HepG2 (cell line): ENCODE data around the gene GARIN3. TPM values are rescaled to one million over a fixed set of nuclear protein-coding genes. Genes with fewer than 3 reads are reported as not detected.
A peak's percentile ranks its signal among the peaks of the same experiment; 100 is the strongest.

Experiments
- ATAC-seq: fragments of 200-7000 bp; cut with Tn5 transposase; 3 replicates; pipeline ENCODE4 v1.9.1; 2020; ENCODE audit warnings: mild to moderate bottlenecking, moderate library complexity
- BruUV-seq: library from RNA; stranded (reverse); fragments of 400-500 nt; replicated peaks from 2 replicates; lab custom pipeline; 2021; lab: Mats Ljungman, UMichigan
- CTCF ChIA-PET: fragments of 300-600 bp; formaldehyde crosslinking; extraction: SDS; loops from one replicate; lab custom pipeline; 2021; ENCODE audit warnings: low total read pairs, inconsistent platforms, low intra/inter-chr PET ratio; lab: Yijun Ruan, JAX
- POLR2A ChIA-PET: fragments of 350-600 bp; sonication (Branson Sonifier 250); formaldehyde crosslinking; loops from one replicate; lab custom pipeline; 2020; ENCODE audit warnings: antibody characterized with exemption, inconsistent platforms; lab: Yijun Ruan, JAX
- DNase-seq: peaks from one replicate; pipeline ENCODE4 v3.0.0-alpha.2; 2015; ENCODE audit warnings: low spot score
- FAIRE-seq: peaks from 3 replicates; lab custom pipeline; 2011; peaks lifted over from hg19 to GRCh38; lab: Jason Lieb, UNC
- H2AFZ ChIP-seq: one replicate; pipeline ENCODE4 v1.6.1; 2011; ENCODE audit warnings: low read length, inconsistent platforms
- H3K27ac ChIP-seq: fragments of 300-600 bp; 3 replicates; pipeline ENCODE4 v1.8.0; 2011; ENCODE audit warnings: mixed run types, mild to moderate bottlenecking, mixed read lengths, low read length, inconsistent platforms; ENCODE audit not compliant: insufficient read depth; ENCODE audit errors: extremely low read length
- H3K27me3 ChIP-seq, 2 experiments: fragments of 200-600 bp in 1 of 2; 2 replicates in 1 of 2; 3 replicates in 1 of 2; pipeline versions ENCODE4 v1.6.0 to v1.8.0; 2011; ENCODE audit warnings: low read length in 2 of 2, mild to moderate bottlenecking in 2 of 2, moderate library complexity in 2 of 2, inconsistent platforms in 1 of 2; ENCODE audit not compliant: insufficient read depth in 2 of 2, control insufficient read depth in 1 of 2
- H3K36me3 ChIP-seq, 2 experiments: fragments of 200-600 bp in 1 of 2; replicated peaks in 1 of 2; 2 replicates in 1 of 2; 3 replicates in 1 of 2; pipeline versions ENCODE4 v1.5.1 to v1.8.0; 2011; ENCODE audit warnings: low read length in 2 of 2, inconsistent platforms in 1 of 2; ENCODE audit not compliant: insufficient read depth in 2 of 2, control insufficient read depth in 1 of 2
- H3K4me1 ChIP-seq: 2 replicates; pipeline ENCODE4 v1.5.1; 2012; ENCODE audit warnings: low read length, inconsistent platforms; ENCODE audit not compliant: insufficient read depth
- H3K4me2 ChIP-seq: 2 replicates; pipeline ENCODE4 v1.6.0; 2011; ENCODE audit warnings: low read depth, low read length, inconsistent platforms
- H3K4me3 ChIP-seq, 3 experiments: fragments of 200-600 bp in 1 of 3; sonication (generic), shearing (Covaris generic) in 1 of 3; replicated peaks in 1 of 3; 2 replicates each; pipeline ENCODE4 v1.5.1; 2011 to 2016; ENCODE audit warnings: low read length in 3 of 3, inconsistent platforms in 2 of 3, low read depth in 2 of 3, mild to moderate bottlenecking in 2 of 3, control low read depth in 1 of 3, mixed read lengths in 1 of 3; ENCODE audit not compliant: insufficient read depth in 1 of 3
- H3K79me2 ChIP-seq: one replicate; pipeline ENCODE4 v1.6.1; 2011; ENCODE audit warnings: low read length, inconsistent platforms; ENCODE audit not compliant: insufficient read depth
- H3K9ac ChIP-seq: 2 replicates; pipeline ENCODE4 v1.6.0; 2011; ENCODE audit warnings: mild to moderate bottlenecking, low read depth, low read length, inconsistent platforms; ENCODE audit not compliant: insufficient read depth
- H3K9me3 ChIP-seq: 2 replicates; pipeline ENCODE4 v1.5.1; 2012; ENCODE audit warnings: mild to moderate bottlenecking, low read length
- H4K20me1 ChIP-seq: 2 replicates; pipeline ENCODE4 v1.6.0; 2011; ENCODE audit warnings: inconsistent platforms, mild to moderate bottlenecking, low read length, moderate library complexity; ENCODE audit not compliant: insufficient read depth
- CREM ChIP-seq, 2 experiments: sonication (generic) in 1 of 2; formaldehyde crosslinking in 1 of 2; IDR thresholded peaks; 2 replicates each; pipeline versions ENCODE4 v1.4.0 to v1.6.1; 2016 to 2020; ENCODE audit warnings: antibody characterized with exemption in 1 of 2, mild to moderate bottlenecking in 1 of 2, missing genetic modification reagents in 1 of 2
- FUBP1 ChIP-seq: sonication (generic); formaldehyde crosslinking; IDR thresholded peaks from 2 replicates; pipeline ENCODE4 v1.5.1; 2020; ENCODE audit warnings: missing genetic modification reagents, mild to moderate bottlenecking, borderline replicate concordance
- HNF4A ChIP-seq: sonication (generic); formaldehyde crosslinking; IDR thresholded peaks from 2 replicates; pipeline ENCODE4 v1.4.0; 2020; ENCODE audit warnings: missing genetic modification reagents
- ONECUT2 ChIP-seq: sonication (generic); formaldehyde crosslinking; IDR thresholded peaks from 2 replicates; pipeline ENCODE4 v1.4.0; 2020; ENCODE audit warnings: missing genetic modification reagents
- SIN3A ChIP-seq: IDR thresholded peaks from 2 replicates; pipeline ENCODE4 v1.6.1; 2011; ENCODE audit warnings: low read depth, mild to moderate bottlenecking, control low read depth, low read length, borderline replicate concordance
- SOX13 ChIP-seq, 3 experiments: fragments of 450-650 bp in 1 of 3; sonication (generic) in 1 of 3; formaldehyde crosslinking in 1 of 3; IDR thresholded peaks in 2 of 3; conservative IDR thresholded peaks in 1 of 3; 2 replicates each; pipeline versions ENCODE4 v1.5.0 to v1.6.1; 2016 to 2020; ENCODE audit warnings: antibody characterized with exemption in 1 of 3, mild to moderate bottlenecking in 1 of 3, missing compliant biosample characterization in 1 of 3, missing genetic modification reagents in 1 of 3, moderate library complexity in 1 of 3
- SRSF4 ChIP-seq: fragments of 200-400 bp; formaldehyde crosslinking; IDR thresholded peaks from one replicate; pipeline ENCODE4 v1.6.1; 2018; ENCODE audit warnings: mild to moderate bottlenecking, low read depth, low read length, moderate library complexity; ENCODE audit not compliant: poor library complexity, severe bottlenecking
- TBL1XR1 ChIP-seq: fragments of 150-350 bp; IDR thresholded peaks from 2 replicates; pipeline ENCODE4 v1.6.1; 2014; ENCODE audit warnings: borderline replicate concordance, low read length; ENCODE audit not compliant: partially characterized antibody
- TSC22D2 ChIP-seq: sonication (generic); formaldehyde crosslinking; IDR thresholded peaks from 2 replicates; pipeline ENCODE4 v1.5.1; 2020; ENCODE audit warnings: missing genetic modification reagents, mild to moderate bottlenecking, borderline replicate concordance
- ZNF317 ChIP-seq: sonication (generic); formaldehyde crosslinking; IDR thresholded peaks from 2 replicates; pipeline ENCODE4 v1.5.0; 2020; ENCODE audit warnings: mild to moderate bottlenecking, missing genetic modification reagents
- ZNF616 ChIP-seq: sonication (generic); formaldehyde crosslinking; IDR thresholded peaks from 2 replicates; pipeline ENCODE4 v1.5.0; 2020; ENCODE audit warnings: low read depth, mild to moderate bottlenecking, missing genetic modification reagents
- ZNF703 ChIP-seq: sonication (generic); formaldehyde crosslinking; IDR thresholded peaks from 2 replicates; pipeline ENCODE4 v1.5.1; 2020; ENCODE audit warnings: missing genetic modification reagents, mild to moderate bottlenecking, moderate library complexity, borderline replicate concordance
- ZNF761 ChIP-seq: sonication (generic); formaldehyde crosslinking; conservative IDR thresholded peaks from 2 replicates; pipeline ENCODE4 v1.4.0; 2020; ENCODE audit warnings: mild to moderate bottlenecking, missing genetic modification reagents
- WGBS: methylation state at CpG from one replicate; pipeline ENCODE4 v1.1.6; 2017; ENCODE audit warnings: low lambda C conversion rate; 5-methylcytosine and 5-hydroxymethylcytosine counted together
- in situ Hi-C: cut with HindIII; loops from 2 replicates; pipeline ENCODE4 v1.10.0; 2017; ENCODE audit warnings: low pct_unique_long_range_greater_than_20kb; ENCODE audit not compliant: extremely low pct_ligation_motif_present
- intact Hi-C: fragments of 100-400 bp; cut with micrococcal nuclease; formaldehyde crosslinking; loops from one replicate; pipeline ENCODE4 v1.10.0; 2022; ENCODE audit not compliant: unreplicated experiment
- polyA plus RNA-seq, 8 experiments: library from polyadenylated mRNA; depleted of rRNA in 3 of 8; stranded (reverse) in 7 of 8; unstranded in 1 of 8; fragments of >200 nt; fragmentation: Illumina TruSeq in 4 of 8; extraction: Trizol in 4 of 8; gene quantifications; 2 replicates each; pipeline versions ENCODE4 v1.2.1 to v1.2.3, GENCODE V29; 2011 to 2016; ENCODE audit warnings: low read depth in 4 of 8, missing spikeins in 1 of 8, mixed read lengths in 1 of 8; ENCODE audit not compliant: insufficient read depth in 1 of 8
- total RNA-seq, 5 experiments: library from RNA; depleted of rRNA; stranded (reverse); fragments of >200 nt; fragmentation: Illumina TruSeq; extraction: Trizol; gene quantifications; 2 replicates each; pipeline ENCODE4 v1.2.3, GENCODE V29; 2016; ENCODE audit warnings: low read depth in 1 of 5
- TF ChIP-seq, protein P1 (sequence below): sonication (generic); formaldehyde crosslinking; IDR thresholded peaks from 2 replicates; pipeline ENCODE4 v1.8.0; 2022; ENCODE audit warnings: mild to moderate bottlenecking, missing genetic modification reagents, borderline replicate concordance

Gene GARIN3
- total and polyA plus RNA-seq, 2 of the 13 experiments (the other 11 are each of a cell fraction or from before 2014, with no cell fraction given): not detected

DNA sequence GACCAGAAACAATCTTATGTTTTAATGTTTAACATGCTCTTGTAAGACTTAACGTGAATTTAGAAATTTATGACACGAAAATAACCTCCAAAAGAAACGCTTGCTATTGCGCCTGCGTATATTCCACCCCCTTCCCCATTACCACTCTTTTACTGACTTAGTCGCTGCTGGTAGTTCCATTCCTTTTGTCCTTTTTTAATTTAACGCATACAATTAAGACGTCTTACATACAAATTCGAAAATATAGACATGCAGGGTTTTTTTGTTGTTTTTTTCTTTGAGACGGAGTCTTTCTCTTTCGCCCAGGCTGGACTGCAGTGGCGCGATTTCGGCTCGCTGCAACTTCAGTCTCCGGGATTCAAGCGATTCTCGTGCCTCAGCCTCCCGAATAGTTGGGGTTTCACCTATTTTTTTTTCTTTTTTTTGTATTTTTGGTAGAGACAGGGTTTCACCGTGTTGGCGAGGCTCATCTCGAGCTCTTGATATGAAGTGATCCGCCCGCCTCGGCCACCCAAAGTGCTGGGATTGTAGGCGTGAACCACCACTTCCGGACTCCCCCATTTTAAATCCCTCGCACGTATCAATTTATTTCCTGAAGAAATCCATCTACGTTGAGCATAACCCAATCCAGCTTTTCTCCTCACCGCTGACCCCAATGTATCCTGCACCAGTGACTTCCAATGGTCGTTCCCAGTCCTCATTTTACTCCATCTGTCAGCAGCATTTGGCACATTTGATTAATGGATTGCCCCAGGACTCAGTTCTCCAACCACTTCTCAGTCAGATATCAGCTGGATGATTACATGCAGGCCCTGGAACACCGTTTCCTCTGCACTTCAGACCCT, 22.7 kb downstream of the GARIN3 start (continued):
- TF ChIP-seq SRSF4: no peak

GRCh38 chr5:157142317-157143126, 23.5 kb downstream of the GARIN3 start, which contains the start of gene MED7:
TSS of gene MED7 (minus strand) at chr5:157142865. CDS start at chr5:157139431, 3,434 bp downstream.
- Histone ChIP-seq H3K4me1 (peaks cover 10% of the 10 kb centered on the region), H3K4me2 (peak within 1 kb of the TSS; percentile 75), H4K20me1 (no peaks in the 10 kb centered on the region), H3K36me3 (peaks cover 0 to 21% of the 10 kb centered on the region in 2 experiments; a peak in 2 of 5 replicates), H3K4me3 (peak within 1 kb of the TSS; percentile 91 to 99 (median 99)), H3K27ac (peak within 1 kb of the TSS; percentile 93), H3K27me3 (no peaks in the 10 kb centered on the region), H3K9ac (peak within 1 kb of the TSS; percentile 97), H3K79me2 (peaks cover 13% of the 10 kb centered on the region), H2AFZ (peak within 1 kb of the TSS; percentile 87), H3K9me3 (no peaks in the 10 kb centered on the region)
- ChIA-PET POLR2A (interaction anchor here (0.6 to 2.3 kb wide), 12 partner anchors 9 to 450 kb away, joined by 3 to 14 read pairs (median 4); partner anchors contain the start of gene HAVCR1), CTCF (no interaction called here)
- intact Hi-C loops: loop anchor here (5.0 kb wide), 1 partner anchor 85 kb away; the partner anchor contains the start of gene HAVCR1
- FAIRE-seq (peak; percentile 99), ATAC-seq (peak; percentile 100), DNase-seq (peak; percentile 97)
- in situ Hi-C loops: loop anchor here (10.0 to 25.0 kb wide), 4 partner anchors 172 to 1205 kb away; no protein-coding TSS in a partner anchor
- BruUV-seq: TSS peak; percentile 77
- under 1% methylated on average over 13 of the region's 48 CpGs for WGBS
- TF ChIP-seq ZNF761 (CRISPR knock-in tag) (no peak), TBL1XR1 (peak; percentile 38), ZNF317 (CRISPR knock-in tag) (no peak), CREM (IDR thresholded peaks at IDR 0.05) (peak; percentile 71), CREM (CRISPR knock-in tag; IDR thresholded peaks at IDR 0.05) (no peak), TSC22D2 (no peak), ZNF616 (CRISPR knock-in tag) (no peak), SIN3A (0 out of 2 replicates have a peak, but pooled peaks have one; percentile 31), ONECUT2 (no peak), FUBP1 (no peak), SOX13 (IDR thresholded peaks at IDR 0.05) (no peak), SOX13 (CRISPR knock-in tag; conservative IDR thresholded peaks at IDR 0.05 in 1 of 2, IDR thresholded peaks at IDR 0.05 in 1 of 2) (0 out of 4 replicates have a peak, but pooled peaks of 1 of the 2 experiments have one; percentile 4), ZNF703 (CRISPR knock-in tag) (no peak), HNF4A (CRISPR knock-in tag) (no peak)
- TF ChIP-seq, protein P1, sequence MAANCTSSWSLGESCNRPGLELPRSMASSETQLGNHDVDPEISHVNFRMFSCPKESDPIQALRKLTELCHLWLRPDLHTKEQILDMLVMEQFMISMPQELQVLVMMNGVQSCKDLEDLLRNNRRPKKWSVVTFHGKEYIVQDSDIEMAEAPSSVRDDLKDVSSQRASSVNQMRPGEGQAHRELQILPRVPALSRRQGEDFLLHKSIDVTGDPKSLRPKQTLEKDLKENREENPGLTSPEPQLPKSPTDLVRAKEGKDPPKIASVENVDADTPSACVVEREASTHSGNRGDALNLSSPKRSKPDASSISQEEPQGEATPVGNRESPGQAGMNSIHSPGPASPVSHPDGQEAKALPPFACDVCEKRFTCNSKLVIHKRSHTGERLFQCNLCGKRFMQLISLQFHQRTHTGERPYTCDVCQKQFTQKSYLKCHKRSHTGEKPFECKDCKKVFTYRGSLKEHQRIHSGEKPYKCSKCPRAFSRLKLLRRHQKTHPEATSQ: no peak
